GM18867 (cell line): Measurements from ENCODE around the gene G6PD.
"Not testable (repeated sequence)": the region's sequence is repeated elsewhere in the genome, so short reads cannot be mapped to it uniquely, and the experiment has no call there.

Source experiments
- ATAC-seq: cut with Tn5 transposase; IDR thresholded peaks from one replicate; pipeline ENCODE4 v1.9.1; 2021; ENCODE audit warnings: mild to moderate bottlenecking, moderate library complexity; ENCODE audit not compliant: unreplicated experiment

Gene G6PD

GRCh38 chrX:154545673-154546274 is 872 bp downstream of the G6PD start:
- ATAC-seq, result no peak

DNA sequence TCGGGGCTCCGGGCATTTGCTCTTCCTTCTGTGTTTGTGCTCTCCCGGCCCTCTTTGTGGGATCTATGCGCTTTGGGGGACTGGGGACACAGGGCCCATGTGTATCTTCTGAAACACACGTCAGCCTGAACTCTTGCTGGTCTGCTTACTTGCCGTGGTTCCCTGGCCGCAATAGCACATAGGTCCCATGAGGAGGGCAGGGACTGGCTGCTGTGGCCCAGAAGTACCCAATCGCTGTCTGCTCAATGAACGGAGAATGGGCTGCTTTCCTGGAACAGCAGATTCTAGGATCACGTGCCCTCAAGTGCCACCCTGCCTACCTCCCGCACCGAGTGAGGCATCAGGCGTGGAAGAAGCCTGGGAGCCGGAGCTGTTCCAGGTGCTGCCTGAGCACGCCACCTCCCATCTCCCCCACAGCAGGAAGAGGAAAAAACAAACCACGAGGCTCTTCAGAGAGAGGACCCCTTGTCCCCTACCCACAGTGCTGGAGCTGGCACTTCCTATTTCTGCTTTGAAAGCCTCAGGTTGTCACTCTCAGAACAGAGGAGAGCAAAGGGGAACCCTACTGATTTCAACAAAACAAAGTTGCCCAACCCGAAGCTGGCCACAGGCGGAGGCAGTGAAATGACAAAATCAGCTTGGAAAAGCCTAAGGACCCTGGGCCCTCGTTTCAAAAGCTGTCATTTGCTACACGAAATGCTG is 3.8 kb downstream of the G6PD start:
- no peak for ATAC-seq

GRCh38 chrX:154541896-154542722 is 4.5 kb downstream of the G6PD start:
- ATAC-seq, result no peak

DNA sequence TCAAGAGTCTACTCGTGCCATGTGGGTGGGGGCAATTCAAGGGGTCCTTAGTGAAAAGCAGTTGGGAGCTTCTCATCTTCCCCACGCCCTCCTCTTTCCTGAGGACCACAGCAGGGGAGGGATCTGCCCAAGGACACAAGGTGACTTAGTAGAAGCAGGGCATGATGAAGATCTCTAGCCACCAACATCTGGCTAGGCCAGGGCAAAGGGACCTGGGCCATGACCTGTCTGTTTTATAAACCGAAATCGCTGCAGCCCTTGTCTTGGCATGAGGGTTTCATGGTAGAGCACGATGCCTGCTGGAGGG is 5.1 kb downstream of the G6PD start:
- ATAC-seq, result no peak

DNA sequence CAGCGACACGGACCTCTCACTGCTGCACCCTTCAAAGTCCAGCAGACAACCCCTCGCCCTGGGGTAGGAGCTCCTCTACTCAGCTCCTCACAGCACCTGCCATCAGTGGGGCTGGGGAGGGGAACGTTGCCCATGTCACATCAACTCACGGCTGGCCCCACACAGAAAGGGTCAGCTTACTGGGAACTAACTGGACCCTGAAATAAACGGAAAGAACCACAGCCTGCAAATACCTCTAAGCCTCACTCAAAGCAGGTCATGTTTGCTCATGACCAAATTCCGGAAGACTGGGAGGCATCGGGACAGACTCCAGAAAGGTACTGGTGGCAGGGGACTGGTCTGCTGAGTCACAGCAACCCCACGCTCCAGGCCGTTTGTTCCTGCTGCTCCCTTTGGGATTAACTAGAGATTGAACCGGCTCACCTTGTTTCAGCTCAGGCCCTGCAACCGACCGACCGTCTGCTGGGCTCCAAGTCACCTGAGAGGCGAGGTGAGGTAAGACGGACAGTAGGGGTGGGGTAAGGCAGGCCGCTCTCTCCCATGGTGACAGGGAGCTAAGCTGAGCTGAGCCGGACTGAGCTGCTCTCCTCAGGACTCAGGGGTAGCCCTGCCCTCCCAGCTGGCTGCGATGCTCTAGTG is 5.6 kb downstream of the G6PD start:
- no peak for ATAC-seq

- ATAC-seq, result not testable (repeated sequence)
These were observed 6.3 kb downstream of the G6PD start for GRCh38 chrX:154540365-154540764.

- no peak for ATAC-seq
These were observed 7.6 kb downstream of the G6PD start for GRCh38 chrX:154539077-154539476.

- ATAC-seq, result no peak
These were observed 10.8 kb downstream of the G6PD start for GRCh38 chrX:154535892-154536291.

DNA sequence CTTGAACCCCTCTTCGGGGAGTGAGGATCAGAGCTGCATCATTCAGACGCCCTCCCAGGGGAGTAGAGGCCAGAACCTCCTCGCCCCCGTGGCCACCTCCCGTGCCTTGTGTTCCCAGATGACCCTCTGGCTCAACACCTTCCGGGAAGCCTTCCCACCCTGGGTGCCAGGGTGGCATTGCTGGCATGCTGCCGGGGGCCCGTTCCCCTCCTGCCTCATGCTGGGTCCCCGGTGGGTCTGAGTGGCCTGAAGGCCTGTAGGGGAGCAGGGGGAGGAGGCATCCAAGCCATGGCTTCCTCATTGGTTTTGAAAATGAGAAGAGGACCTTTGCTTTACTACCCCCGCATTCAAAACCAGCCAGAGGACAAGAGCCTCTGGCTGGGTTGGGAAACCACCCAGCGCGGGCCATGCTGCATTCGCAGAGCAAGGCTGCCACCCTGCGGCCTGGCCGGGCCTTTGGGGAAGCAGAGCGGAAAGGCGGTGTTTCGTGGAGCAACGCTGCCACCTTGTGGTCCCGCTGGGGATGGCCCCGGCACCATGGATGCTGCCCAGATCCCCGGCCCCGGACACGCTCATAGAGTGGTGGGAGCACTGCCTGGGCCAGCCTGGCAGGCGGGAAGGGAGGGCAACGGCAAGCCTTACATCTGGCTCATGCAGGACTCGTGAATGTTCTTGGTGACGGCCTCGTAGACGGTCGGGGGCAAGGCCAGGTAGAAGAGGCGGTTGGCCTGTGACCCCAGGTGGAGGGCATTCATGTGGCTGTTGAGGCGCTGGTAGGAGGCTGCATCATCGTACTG is 11.9 kb downstream of the G6PD start:
- peak; percentile 90 for ATAC-seq

GRCh38 chrX:154532690-154533089 is 14.0 kb downstream of the G6PD start:
- no peak for ATAC-seq

- ATAC-seq, result no peak
These were observed 15.0 kb downstream of the G6PD start for GRCh38 chrX:154531626-154532025.

DNA sequence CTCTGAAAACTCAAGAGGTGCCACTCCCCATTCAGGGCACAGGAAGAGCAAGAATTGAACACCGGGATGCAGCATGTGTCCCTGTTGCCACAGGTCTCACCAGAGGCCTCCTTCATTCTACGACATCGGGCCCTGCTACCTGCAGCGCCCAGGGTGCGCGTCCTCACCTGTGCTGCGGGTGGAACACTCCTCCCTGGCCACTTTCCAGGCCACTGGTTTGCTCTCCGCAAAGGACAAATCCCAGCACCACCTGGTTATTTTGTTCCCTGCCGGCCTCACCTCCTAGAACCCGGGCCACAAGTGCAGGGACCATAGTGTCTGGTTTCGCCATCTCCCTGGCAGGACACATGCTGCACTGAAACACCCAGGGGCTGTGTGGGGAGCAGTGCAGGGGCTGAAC is 16.4 kb downstream of the G6PD start:
- ATAC-seq, result no peak

GRCh38 chrX:154529206-154529612 is 17.4 kb downstream of the G6PD start:
- ATAC-seq, result no peak

DNA sequence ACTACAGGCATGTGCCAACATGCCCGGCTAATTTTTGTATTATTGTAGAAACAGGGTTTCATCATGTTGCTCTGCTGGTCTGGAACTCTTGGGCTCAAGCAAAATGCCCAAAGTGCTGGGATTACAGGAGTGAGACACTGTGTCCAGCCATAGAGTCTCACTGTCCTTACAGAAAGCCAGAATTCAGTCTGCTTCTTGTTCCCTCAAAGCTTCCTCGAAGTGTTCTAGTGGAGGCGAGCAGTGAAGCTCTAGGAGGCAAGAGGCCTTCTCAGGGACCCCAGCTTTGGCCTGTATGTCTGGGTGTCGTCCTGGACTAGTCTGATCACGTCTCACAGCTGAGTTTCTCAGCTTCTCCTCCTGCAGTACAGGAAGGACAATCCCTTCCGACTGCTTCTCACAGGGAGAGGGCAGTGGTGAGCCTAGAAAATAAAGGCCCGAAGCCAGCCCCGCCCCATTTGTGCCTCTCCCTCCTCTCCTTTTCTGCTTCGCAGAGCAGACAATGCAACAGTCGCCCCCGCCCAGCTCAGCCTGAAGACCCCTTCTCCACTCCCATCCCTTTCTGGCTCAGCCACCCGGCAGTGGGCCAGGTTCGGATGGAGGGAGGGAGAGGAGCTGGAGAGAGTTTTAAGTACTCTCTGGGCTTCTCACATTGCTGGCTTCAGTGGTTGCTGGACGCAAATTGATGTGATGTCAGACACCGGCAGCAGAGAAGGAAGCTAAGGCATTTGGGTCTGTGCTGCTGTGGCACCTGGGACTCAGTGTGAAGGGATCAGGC is 19.6 kb downstream of the G6PD start:
- peak; percentile 68 for ATAC-seq

GRCh38 chrX:154525606-154526490 is 20.8 kb downstream of the G6PD start:
- no peak for ATAC-seq

DNA sequence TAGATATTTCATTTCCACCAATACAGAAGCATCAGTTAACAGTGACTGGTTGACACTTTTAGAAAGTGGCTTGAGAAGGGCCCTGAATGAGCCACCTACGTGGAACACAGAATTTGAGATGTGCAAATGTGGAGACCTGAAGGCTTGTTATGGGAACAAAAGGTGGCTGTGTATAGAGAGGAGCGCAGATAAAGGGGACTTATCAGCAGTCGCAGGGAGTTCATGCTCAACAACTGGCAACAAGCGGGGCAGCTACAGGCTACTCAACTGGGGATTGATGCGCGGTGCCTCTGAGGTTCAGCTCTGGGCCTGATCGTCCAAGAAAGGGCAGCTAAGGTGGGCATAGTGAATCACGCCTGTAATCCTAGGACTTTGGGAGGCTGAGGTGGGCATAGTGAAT is 27.3 kb downstream of the G6PD start:
- ATAC-seq, result no peak

DNA sequence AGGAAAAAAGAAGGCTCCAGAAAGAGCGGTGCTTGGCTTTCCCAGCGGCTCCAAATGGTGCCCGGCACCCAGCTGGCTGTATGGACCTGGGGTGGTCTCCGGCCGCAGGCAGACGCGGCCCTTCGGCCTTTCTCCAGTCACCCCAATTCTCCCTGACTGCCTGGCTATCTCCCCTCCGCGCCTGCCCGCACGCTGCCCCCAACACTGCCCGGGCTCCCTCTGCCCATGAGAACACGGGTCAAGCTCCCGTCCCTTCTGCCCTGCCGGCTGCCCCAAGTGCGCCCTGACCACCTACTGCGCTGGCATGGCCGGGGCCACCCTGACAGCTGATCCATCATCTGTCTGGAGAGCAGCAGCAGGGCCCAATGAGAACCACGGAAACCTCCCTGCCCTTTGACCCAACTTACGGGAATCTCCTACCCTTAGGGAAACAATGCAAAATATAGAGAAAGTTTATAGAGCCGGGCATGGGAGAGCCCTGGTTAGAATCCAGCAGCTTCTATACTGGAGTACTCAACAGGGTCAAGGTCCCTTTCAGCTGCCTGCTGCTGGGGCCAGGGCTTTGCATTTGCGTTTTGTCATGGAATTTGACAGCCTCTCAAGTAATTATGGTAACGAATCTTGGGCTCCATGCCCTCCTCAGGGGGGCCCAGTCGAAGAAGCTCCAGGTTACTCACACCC is 29.4 kb downstream of the G6PD start:
- no peak for ATAC-seq

DNA sequence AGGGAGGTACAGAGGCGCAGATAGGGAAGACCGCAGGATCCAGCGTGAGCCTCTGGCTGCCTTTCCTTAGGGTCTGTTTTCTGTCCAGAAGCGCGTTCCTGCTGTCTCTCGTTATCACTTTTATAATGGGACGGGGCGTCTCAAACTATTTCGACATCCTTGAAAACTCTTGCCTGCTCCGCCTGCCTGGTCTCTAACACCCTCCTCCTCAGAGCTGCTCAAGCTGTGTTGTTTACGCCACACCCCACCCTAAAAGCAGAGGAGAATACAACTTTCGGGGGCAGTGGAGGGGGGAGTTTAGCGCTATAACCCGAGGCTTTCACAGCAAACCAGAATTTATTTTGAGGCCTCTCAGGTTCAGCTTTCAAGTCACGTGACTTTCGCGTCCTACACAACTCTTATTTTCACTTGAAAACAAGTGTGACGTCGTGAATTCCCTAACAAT is 30.0 kb downstream of the G6PD start:
- no peak for ATAC-seq
